AG08395 (cell line): Measurements from ENCODE around the gene DLX4.

Experiments
- DNase-seq: peaks from one replicate; pipeline ENCODE4 v3.0.0; 2012; ENCODE audit warnings: mixed read lengths, low spot score

The DLX4 gene

GRCh38 chr17:50014471-50015088 is 45.6 kb downstream of the DLX4 start:
- no peak for DNase-seq

DNA sequence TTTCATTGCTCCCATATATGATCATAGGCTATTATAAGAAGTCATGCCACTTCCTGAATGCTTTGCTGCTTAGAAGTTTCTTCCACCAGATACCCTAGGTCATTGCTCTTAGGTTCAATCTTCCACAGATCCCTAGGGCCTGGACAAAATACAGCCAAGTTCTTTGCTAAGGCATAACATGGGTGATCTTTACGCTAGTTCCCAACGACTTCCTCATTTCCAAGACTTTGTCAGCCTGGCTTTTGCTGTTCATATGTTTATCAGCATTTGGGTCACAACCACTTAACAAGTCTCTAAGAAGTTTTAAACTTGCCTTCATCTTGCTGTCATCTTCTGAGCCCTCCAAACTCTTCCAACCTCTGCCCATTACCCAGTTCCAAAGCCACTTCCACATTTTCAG is 46.2 kb downstream of the DLX4 start:
- DNase-seq: no peak

DNA sequence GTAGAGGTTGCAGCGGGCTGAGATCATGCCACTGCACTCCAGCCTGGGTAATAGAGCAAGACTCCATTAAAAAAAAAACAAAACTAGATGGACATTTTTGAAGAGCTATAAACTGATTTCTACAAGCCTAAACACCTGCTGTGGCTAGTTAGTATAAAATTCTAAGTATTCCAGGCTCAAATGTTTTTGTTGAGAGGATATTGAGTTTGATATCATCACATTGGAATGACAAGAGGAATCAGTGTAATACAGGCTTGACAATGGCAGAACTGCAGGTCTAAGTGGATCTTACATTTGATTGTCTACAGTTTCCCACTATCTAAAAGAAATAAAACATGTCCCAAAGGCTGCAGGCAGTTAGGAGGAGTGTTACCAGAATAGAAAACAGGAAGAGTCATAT is 49.9 kb downstream of the DLX4 start:
- no peak for DNase-seq

DNA sequence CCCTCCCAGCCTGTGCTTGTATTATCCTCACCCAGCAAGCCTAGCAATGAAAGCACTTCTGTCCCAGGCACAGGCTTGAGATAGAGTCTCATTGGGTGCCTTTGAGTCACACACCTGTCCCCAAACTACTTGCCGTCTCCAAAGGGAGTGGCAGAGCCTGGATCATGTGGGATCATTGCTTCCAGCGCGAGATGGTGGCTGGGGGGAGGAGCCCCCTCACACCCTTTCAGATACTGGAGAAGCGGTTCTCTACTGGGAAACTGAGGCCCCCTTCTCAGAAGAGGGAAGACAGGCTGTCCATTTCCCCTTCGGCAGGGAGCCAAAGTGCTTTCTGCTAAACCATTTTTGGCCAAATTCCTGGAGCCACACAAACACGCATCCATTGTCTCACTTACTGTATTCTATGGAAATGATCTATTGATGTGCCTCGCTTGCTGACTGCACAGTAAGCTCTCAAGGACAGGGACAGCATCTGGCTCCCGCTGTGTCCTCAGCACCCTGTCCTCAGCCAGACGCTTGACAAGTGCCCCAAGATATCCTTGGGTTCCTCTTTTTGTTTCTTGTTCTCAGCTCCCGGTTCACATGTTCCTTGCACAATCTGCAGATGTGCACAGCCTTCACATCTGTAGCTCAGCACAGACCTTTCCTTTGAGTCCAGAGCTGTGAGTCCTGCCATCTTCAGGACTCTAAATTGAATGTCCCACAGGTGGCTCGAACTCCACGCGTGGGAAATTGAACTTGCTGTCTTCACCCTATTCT is 52.0 kb downstream of the DLX4 start:
- no peak for DNase-seq

GRCh38 chr17:50021681-50022370 is 52.8 kb downstream of the DLX4 start:
- no peak for DNase-seq

- DNase-seq: no peak
These were observed 53.6 kb downstream of the DLX4 start for GRCh38 chr17:50022463-50023130.

GRCh38 chr17:50023520-50023919 is 54.5 kb downstream of the DLX4 start:
- no peak for DNase-seq
